Measurements from ENCODE around the gene CEL.
"Not testable (repeated sequence)": the region's sequence is repeated elsewhere in the genome, so short reads cannot be mapped to it uniquely, and the experiment has no call there.

CEL gene

GRCh38 chr9:133086212-133086860, 24.6 kb downstream of the CEL start:
- not testable (repeated sequence) for DNase-seq (ENCODE audit: low read depth)

- DNase-seq (ENCODE audit: low read depth) = no peak
Observed at GRCh38 chr9:133086894-133087293, 25.1 kb downstream of the CEL start.

- no peak for DNase-seq (ENCODE audit: low read depth)
Observed at GRCh38 chr9:133087429-133088145, 25.8 kb downstream of the CEL start.

GRCh38 chr9:133088146-133088750, 26.5 kb downstream of the CEL start:
- DNase-seq (ENCODE audit: low read depth) = no peak

GRCh38 chr9:133088756-133089155, 27.0 kb downstream of the CEL start:
- DNase-seq (ENCODE audit: low read depth) = no peak

- no peak for DNase-seq (ENCODE audit: low read depth)
Observed at GRCh38 chr9:133089271-133089671, 27.5 kb downstream of the CEL start.

- DNase-seq (ENCODE audit: low read depth) = no peak
Observed at GRCh38 chr9:133090187-133090586, 28.4 kb downstream of the CEL start.

GRCh38 chr9:133090752-133091385, 29.1 kb downstream of the CEL start:
- DNase-seq (ENCODE audit: low read depth) = no peak

GRCh38 chr9:133094351-133094750, 32.6 kb downstream of the CEL start:
- not testable (repeated sequence) for DNase-seq (ENCODE audit: low read depth)

- no peak for DNase-seq (ENCODE audit: low read depth)
Observed at GRCh38 chr9:133094842-133095393, 33.1 kb downstream of the CEL start.

GRCh38 chr9:133098104-133098754, 36.4 kb downstream of the CEL start:
- no peak for DNase-seq (ENCODE audit: low read depth)

- DNase-seq (ENCODE audit: low read depth) = no peak
Observed at GRCh38 chr9:133098871-133099270, 37.1 kb downstream of the CEL start.

- DNase-seq (ENCODE audit: low read depth) = no peak
Observed at GRCh38 chr9:133099726-133100505, 38.1 kb downstream of the CEL start.

- no peak for DNase-seq (ENCODE audit: low read depth)
Observed at GRCh38 chr9:133100506-133101355, 39.0 kb downstream of the CEL start.

- no peak for DNase-seq (ENCODE audit: low read depth)
Observed at GRCh38 chr9:133101356-133102189, 39.8 kb downstream of the CEL start.

GRCh38 chr9:133102190-133103021, 40.6 kb downstream of the CEL start:
- DNase-seq (ENCODE audit: low read depth) = no peak

GRCh38 chr9:133103183-133103986, 41.6 kb downstream of the CEL start:
- DNase-seq (ENCODE audit: low read depth) = no peak
